GM19468 (cell line): Measurements from ENCODE around the gene KAT2B.
"Not testable (repeated sequence)": the region's sequence is repeated elsewhere in the genome, so short reads cannot be mapped to it uniquely, and the experiment has no call there.

Experiments used
- ATAC-seq: cut with Tn5 transposase; IDR thresholded peaks from one replicate; pipeline ENCODE4 v1.9.1; 2021; ENCODE audit warnings: mild to moderate bottlenecking, moderate library complexity, moderate number of reproducible peaks; ENCODE audit not compliant: unreplicated experiment; ENCODE audit errors: extremely low read depth

Gene KAT2B

GRCh38 chr3:20039765-20040547 is at the start of gene KAT2B:
Gene KAT2B (plus strand): TSS chr3:20040446. CDS start chr3:20040478, 32 bp downstream.
- peak; percentile 53 for ATAC-seq

GRCh38 chr3:19994796-19995195 is 45.5 kb upstream of the KAT2B start:
- ATAC-seq: no peak

DNA sequence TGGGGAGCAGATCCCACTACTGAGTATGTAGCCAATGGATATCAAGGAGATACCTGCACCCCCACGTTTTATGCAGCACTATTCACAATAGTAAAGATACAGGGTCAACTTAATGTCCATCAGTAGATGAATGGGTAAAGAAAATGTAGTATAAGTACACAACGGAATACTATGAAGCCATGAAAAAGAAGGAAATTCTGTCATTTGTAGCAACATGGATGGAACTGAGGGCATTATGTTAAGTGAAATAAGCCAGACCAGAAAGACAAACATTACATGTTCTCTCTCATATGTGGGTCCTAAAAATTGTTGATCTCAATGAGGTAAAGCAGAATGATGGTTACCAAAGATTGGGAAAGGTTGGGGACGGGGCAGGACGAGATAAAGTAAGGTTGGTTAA is 42.7 kb upstream of the KAT2B start:
- no peak for ATAC-seq

DNA sequence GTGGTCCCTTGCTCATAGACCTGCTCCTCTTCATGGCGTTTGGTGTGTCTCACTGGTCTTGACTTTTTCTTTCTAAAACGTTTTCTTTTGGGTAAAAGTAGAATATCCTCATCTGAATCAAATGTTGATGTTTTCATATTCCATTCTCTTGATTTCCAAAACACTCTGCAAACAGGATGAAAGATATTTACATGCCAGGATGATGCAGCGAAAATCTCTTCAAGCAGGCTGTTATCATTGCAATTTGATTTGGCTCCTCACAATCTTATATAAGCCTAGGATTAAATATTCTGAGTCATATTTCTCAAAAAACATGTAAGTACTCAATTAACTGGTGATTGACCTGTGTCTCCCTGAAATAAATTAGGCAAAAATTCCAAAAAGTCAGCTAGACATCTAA is 38.3 kb upstream of the KAT2B start:
- ATAC-seq: no peak

GRCh38 chr3:20007960-20008359 is 32.3 kb upstream of the KAT2B start:
- ATAC-seq: no peak

DNA sequence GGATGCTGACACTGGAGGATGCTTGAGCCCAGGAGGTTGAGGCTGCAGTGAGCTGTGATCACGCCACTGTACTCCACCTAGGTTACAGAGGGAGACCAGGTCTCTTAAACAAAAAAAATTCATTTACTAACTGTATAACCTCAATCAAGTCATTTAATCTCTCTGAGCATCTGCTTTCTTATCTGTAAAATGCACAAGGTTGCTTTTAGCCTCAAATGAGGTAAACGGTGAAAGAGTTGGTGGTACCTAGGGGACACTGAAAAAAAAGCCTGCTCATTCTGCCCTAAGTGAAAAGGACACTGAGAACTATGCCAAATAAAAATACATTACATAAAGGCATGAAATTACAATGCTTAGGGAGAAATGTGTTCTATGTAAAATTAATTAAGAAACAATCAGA is 31.6 kb upstream of the KAT2B start:
- ATAC-seq: no peak

DNA sequence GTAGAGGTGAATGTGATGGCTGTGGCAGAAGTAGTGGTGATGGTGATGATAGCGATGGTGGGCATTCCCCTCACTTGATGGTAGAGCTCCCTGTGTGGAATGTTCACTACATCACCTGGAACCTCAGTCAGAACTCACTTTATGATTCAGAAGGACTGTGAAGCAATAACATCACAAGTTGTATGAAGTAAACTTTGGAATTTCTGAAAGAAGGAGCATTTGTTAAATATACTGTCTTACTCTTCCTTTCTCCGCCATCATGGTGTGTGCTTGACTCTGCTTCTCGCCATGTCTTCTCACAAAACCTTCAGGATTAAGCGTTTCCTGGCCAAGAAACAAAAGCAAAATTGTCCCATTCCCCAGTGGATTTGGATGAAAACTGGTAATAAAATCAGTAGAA is 28.1 kb upstream of the KAT2B start, which contains the start of gene PP2D1:
Gene PP2D1 (minus strand): TSS at position 101 of the 400 bp plus-strand sequence. CDS start 192 bp downstream, outside the sequence.
- ATAC-seq: no peak

- no peak for ATAC-seq
Observed at GRCh38 chr3:20013396-20013795, 26.9 kb upstream of the KAT2B start.

DNA sequence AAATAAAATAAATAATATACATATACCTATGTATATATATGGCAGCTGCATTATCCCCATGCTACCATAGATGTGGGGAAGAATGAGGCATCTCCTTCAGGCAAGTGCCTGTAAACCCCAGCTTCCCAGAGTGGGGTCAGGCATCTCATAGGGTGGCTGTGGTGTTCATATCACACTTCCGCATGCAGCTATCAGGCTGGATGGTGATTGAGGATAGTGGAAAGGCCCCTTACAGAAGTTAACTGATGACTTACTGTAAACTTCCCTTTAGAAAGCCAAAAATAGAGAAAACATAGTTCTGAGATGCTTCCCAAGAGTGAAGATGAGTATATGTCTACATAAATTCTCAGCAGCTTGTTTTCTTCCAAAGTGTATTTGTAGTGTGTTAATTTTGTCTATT is 24.7 kb upstream of the KAT2B start:
- no peak for ATAC-seq

DNA sequence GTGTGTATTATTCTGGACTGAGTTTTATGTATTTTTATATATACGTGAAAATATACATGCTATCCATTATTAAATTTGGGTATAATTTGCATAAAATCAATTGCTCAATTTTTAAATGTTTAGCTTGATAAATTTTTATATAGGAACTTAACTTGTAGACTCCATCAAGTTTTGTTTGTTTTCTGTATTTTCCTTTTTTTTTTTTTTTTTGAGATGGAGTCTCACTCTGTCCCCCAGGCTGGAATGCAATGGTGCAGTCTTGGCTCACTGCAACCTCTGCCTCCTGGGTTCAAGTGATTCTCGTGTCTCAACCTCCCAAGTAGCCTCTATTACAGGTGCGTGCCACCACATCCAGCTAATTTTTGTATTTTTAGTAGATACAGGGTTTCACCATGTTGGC is 24.2 kb upstream of the KAT2B start:
- not testable (repeated sequence) for ATAC-seq

DNA sequence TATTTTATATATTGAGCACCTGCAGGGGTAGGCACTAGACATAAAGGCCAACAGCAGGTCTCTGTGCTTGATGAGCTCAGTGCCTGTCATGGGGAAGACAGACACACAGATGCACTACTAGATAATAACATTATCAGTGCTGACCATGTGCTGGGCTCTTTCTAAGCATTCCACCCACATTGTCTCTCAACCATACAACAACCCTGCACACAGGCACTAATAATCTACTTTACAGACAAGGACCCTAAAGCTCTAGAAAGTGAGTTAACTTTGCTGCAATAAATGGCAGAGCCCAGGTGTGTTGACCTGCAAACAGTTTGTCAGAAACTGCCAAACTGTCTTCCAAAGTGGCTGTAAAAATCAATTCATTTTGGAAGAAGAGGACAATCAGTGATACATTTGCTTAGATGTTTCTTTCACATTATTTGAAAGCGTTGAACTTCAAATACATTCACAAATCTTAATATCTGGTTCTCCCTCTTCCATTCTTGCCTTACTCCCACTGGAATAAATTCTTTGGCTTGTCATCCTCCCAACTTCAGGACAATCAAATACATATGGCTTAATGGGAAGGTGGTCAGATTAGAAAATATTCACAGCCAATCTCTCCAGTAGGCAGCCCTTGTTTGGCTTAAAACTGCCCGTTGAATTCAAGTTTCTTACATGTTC is 17.2 kb upstream of the KAT2B start:
- ATAC-seq: no peak

DNA sequence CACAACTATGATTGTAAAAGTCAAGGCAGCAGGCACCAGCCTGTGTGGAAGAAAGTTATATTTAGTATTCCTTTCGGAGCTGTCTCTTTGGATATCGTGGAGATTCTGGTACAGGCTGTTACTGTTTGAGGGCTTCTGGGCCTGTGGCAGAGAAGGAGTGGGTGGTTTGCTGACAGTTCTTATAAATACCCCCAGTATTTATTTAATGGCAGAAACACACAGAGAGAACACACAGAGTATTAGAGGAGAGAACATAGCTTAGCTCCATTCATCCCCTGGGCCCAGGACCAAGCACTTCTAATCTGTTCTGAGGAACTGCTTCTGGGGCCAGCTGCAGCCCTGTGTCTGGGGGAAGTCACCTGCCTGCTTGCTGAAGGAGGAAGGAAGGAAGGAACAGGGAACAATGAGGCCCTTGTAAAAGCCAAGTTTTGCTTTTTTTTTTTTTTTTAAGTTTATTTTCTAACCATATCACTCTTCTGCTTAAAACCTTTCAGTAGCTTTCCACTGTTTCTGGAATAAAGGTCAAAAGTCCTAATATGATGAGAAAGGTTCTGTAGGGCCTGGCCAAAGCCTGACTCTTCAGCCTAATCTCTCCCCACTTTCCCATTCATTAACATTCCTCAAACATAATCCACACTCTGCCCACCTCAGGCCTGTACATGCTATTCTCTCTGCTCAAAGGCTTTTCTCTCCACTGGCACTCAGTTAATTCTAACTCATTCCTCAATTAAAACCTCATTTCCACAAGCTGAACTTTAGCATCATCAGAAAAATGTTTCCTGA is 16.4 kb upstream of the KAT2B start:
- ATAC-seq: no peak

DNA sequence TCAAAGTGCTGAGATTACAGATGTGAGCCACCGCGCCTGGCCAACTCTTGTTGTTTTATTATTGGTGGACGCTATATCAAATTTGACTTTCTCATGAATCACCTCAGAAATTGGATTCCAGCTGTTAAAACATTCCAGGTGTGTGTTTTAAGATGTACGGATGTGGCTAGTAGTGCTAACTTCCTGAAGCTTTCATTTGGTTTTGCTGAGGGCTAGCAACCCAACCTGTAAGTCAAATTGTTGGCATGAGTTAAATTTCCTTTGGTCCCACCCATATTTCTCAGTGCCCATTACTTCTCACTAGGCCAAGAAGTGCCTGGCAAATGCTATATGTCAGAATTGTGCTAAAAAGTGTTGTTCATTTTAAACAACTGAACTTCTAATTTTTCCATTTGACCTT is 13.1 kb upstream of the KAT2B start:
- no peak for ATAC-seq

DNA sequence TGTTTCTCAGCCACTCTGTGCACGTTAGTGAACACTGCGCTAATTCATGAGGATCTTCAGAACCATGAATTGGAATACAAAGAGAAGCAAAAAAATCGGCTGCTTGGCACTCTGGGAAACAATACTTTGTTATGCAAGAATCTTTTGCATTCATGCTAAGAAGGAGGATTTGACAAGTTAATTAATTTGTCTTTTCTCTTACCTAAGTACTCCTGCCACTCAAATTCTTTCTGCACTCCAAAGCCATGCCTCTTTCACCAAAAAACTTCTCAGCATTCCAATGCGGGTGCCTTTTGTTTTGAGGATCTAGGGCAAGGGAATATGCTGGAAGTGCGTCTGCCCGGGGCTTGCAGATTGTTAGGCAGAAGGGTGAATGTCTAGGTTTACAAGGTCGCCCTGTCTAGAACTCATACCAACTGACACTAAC is 11.3 kb upstream of the KAT2B start:
- ATAC-seq: no peak

DNA sequence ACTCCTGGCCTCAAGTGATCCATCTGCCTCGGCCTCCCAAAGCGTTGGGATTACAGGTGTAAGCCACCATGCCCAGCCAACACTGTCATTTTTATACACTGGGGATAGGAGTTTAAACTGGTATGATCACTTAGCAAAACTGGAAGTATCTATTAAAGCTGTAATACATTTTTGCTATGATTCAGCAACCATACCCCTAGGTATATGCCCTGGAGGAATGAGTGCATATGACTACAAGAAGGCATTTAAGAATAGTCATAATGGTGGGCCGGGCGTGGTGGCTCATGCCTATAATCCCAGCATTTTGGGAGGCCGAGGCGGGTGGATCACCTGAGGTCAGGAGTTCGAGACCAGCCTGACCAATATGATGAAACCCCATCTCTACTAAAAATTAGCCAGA is 8.3 kb upstream of the KAT2B start:
- ATAC-seq: not testable (repeated sequence)

DNA sequence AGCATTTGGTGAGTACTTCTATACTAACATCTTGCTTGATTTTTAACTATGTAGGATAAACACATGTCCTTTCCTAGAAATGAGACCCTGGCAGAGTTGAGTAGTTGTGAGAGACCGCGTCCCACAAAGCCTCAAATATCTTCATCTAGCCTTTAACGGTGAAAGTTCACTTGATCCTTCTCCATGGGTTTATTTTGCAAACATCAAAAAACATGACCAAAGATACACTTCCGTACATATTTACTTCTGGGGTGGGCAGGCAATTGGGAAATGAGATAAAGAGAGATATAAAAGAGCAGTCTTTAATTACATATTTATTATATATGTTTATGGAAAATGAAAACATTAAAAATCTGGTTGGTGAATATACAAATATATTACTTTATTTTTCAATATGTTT is 5.2 kb upstream of the KAT2B start:
- no peak for ATAC-seq

- no peak for ATAC-seq
Observed at GRCh38 chr3:20037255-20037996, 2.8 kb upstream of the KAT2B start.

GRCh38 chr3:20038699-20039465 is 1.4 kb upstream of the KAT2B start:
- no peak for ATAC-seq

DNA sequence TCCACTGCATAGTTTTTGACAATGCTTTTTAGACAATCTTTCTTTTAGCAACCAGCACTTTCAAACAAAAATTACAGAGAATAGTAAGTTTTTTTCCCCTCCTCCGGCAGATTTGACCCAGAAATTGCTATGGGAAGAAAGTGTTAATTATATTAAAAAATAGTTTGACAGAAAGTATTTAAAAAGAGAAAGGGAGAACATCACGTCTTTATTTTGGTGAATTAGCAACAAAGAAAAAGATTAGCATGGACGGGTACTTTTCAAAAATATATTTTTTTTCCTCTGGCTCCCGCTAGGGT is 831 bp upstream of the KAT2B start:
- ATAC-seq: no peak
